HG03469 (cell line): ENCODE results near the gene DBF4B.

Source experiments
- ATAC-seq: cut with Tn5 transposase; IDR thresholded peaks from one replicate; pipeline ENCODE4 v1.9.1; 2021; ENCODE audit warnings: mild to moderate bottlenecking, moderate library complexity, moderate number of reproducible peaks; ENCODE audit not compliant: unreplicated experiment

DBF4B gene

GRCh38 chr17:44759086-44759915 is 50.8 kb downstream of the DBF4B start:
- no peak for ATAC-seq

- no peak for ATAC-seq
These were observed 51.4 kb downstream of the DBF4B start for GRCh38 chr17:44759916-44760243.

- no peak for ATAC-seq
These were observed 52.2 kb downstream of the DBF4B start for GRCh38 chr17:44760474-44761308.

GRCh38 chr17:44761932-44762810 is 53.7 kb downstream of the DBF4B start:
- ATAC-seq, result no peak

GRCh38 chr17:44763170-44763569 is 54.7 kb downstream of the DBF4B start:
- ATAC-seq, result no peak

- ATAC-seq, result no peak
These were observed 57.5 kb downstream of the DBF4B start for GRCh38 chr17:44765965-44766364.

- ATAC-seq, result no peak
These were observed 58.1 kb downstream of the DBF4B start for GRCh38 chr17:44766409-44767038.

GRCh38 chr17:44767493-44767892 is 59.0 kb downstream of the DBF4B start:
- ATAC-seq, result no peak

GRCh38 chr17:44768505-44769142 is 60.2 kb downstream of the DBF4B start:
- ATAC-seq, result no peak

GRCh38 chr17:44769230-44769629 is 60.8 kb downstream of the DBF4B start:
- ATAC-seq, result no peak

GRCh38 chr17:44769647-44770084 is 61.2 kb downstream of the DBF4B start:
- ATAC-seq, result no peak

GRCh38 chr17:44770166-44770925 is 61.9 kb downstream of the DBF4B start:
- no peak for ATAC-seq

GRCh38 chr17:44772308-44773045 is 64.0 kb downstream of the DBF4B start:
- ATAC-seq, result no peak

GRCh38 chr17:44773140-44773539 is 64.7 kb downstream of the DBF4B start:
- ATAC-seq, result no peak

GRCh38 chr17:44774271-44775135 is 66.0 kb downstream of the DBF4B start:
- no peak for ATAC-seq

- ATAC-seq, result peak; percentile 62
These were observed 66.8 kb downstream of the DBF4B start for GRCh38 chr17:44775136-44775837.
